ENCODE data around the gene FRMD4B. TPM values are rescaled to one million over a fixed set of nuclear protein-coding genes. Genes with fewer than 3 reads are reported as not detected.

Gene FRMD4B
- total RNA-seq, 1 donor from 2014 or later = 16.4 TPM

DNA sequence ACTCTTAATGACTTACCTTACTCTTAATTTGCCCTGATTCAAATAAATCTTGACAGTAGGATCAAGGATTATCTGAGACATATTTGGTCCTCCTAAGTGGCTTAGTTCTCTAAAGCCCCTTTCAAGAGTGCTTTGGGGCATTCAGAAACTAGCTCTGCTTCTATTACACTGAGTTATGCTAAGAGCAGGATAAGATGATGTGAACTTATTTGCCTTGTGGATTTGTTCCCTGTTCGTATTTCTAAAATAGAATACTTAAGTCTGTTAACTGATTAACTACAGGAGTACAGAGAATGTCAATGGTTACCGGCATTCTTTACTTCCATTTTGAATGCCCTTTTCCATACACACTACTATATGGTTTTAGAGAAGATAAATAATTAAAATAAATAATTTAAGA lies 14.8 kb upstream of the FRMD4B start:
- DNase-seq (ENCODE audit: low read depth) = no peak
- TF ChIP-seq, protein P1, sequence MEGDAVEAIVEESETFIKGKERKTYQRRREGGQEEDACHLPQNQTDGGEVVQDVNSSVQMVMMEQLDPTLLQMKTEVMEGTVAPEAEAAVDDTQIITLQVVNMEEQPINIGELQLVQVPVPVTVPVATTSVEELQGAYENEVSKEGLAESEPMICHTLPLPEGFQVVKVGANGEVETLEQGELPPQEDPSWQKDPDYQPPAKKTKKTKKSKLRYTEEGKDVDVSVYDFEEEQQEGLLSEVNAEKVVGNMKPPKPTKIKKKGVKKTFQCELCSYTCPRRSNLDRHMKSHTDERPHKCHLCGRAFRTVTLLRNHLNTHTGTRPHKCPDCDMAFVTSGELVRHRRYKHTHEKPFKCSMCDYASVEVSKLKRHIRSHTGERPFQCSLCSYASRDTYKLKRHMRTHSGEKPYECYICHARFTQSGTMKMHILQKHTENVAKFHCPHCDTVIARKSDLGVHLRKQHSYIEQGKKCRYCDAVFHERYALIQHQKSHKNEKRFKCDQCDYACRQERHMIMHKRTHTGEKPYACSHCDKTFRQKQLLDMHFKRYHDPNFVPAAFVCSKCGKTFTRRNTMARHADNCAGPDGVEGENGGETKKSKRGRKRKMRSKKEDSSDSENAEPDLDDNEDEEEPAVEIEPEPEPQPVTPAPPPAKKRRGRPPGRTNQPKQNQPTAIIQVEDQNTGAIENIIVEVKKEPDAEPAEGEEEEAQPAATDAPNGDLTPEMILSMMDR (IDR thresholded peaks at IDR 0.05; ENCODE audit: insufficient read depth, low read length, poor library complexity, severe bottlenecking) = no peak
- no peak overlapping the region for H3K4me3 ChIP-seq (ENCODE audit: low read depth, low read length)
- no peaks in the 10 kb centered on the region for H3K36me3 ChIP-seq (ENCODE audit: control insufficient read depth, insufficient read depth, low read length)
- no peaks in the 10 kb centered on the region for H3K27me3 ChIP-seq (ENCODE audit: control insufficient read depth, insufficient read depth, low read length)

DNA sequence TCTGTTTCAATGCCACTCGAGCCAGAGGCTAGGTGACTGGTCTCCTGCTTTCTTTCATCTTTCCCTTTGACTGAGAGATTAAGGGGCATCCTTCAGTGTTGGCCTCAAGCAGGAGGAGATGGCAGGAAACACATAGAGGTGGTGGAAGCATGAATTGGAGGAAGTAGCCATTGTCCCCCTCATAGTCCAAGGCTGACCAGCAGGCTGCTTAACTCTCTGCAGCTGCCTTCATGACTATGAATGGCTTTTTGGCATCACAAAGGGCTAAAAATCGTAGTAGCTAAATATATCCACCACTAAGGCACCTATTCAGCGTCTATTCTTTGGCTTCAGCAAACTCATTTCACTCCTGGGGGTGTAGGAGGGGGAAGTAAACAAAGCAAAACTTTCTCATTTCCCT lies 7.0 kb upstream of the FRMD4B start:
- DNase-seq (ENCODE audit: low read depth) = no peak
- Histone ChIP-seq H3K27me3 (ENCODE audit: control insufficient read depth, insufficient read depth, low read length) (no peaks in the 10 kb centered on the region), H3K4me3 (ENCODE audit: low read depth, low read length) (no peak overlapping the region), H3K36me3 (ENCODE audit: control insufficient read depth, insufficient read depth, low read length) (no peaks in the 10 kb centered on the region)
- TF ChIP-seq, protein P1 (IDR thresholded peaks at IDR 0.05; ENCODE audit: insufficient read depth, low read length, poor library complexity, severe bottlenecking) = no peak

DNA sequence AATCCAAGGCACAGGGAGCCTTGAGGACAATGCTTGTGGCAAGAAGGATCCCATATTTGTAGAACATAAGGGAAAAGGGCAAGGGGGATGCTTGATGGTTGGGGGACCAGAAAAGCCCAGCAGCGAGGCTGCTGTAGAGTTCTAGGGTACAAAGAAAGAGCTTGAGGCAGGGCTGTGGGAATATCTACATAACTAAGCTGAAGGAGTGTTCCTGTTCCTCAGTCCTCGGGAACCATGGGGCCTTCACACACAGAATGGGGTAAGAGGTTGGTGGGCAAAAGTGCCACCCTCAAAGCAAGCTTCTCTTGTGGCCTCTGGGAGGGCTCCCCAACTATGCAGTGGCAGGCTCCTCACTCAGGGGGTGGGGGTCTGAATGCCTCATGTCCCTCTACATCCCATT lies 6.5 kb upstream of the FRMD4B start:
- DNase-seq (ENCODE audit: low read depth) = no peak
- H3K27me3 ChIP-seq (ENCODE audit: control insufficient read depth, insufficient read depth, low read length) = no peaks in the 10 kb centered on the region
- TF ChIP-seq, protein P1 (IDR thresholded peaks at IDR 0.05; ENCODE audit: insufficient read depth, low read length, poor library complexity, severe bottlenecking) = no peak

DNA sequence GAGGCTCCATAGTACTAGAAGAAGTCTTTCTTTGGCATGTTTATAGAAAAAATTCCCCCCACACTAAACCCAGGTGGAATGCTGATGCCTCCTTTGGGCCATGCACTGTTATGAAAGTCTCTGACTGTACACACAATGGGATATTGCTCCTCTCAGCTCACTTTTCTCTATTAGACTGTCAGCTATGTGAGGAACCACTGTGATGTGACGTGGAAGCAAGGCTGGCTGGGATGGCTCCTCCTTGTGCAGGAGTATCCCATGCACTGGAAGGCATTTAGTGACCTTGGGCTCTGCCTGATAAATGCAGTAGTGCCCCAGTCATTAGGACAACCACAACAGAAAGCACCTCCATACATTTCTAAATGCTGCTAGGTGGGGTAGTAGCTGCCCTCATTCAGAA lies 5.7 kb upstream of the FRMD4B start:
- no peak overlapping the region for H3K4me3 ChIP-seq (ENCODE audit: low read depth, low read length)
- no peaks in the 10 kb centered on the region for H3K36me3 ChIP-seq (ENCODE audit: control insufficient read depth, insufficient read depth, low read length)
- TF ChIP-seq, protein P1 (IDR thresholded peaks at IDR 0.05; ENCODE audit: insufficient read depth, low read length, poor library complexity, severe bottlenecking) = no peak
- no peaks in the 10 kb centered on the region for H3K27me3 ChIP-seq (ENCODE audit: control insufficient read depth, insufficient read depth, low read length)
- no peak for DNase-seq (ENCODE audit: low read depth)

More for the DNA sequence above, 6.5 kb upstream of the FRMD4B start:
- H3K36me3 ChIP-seq (ENCODE audit: control insufficient read depth, insufficient read depth, low read length) = no peaks in the 10 kb centered on the region
- no peak overlapping the region for H3K4me3 ChIP-seq (ENCODE audit: low read depth, low read length)

DNA sequence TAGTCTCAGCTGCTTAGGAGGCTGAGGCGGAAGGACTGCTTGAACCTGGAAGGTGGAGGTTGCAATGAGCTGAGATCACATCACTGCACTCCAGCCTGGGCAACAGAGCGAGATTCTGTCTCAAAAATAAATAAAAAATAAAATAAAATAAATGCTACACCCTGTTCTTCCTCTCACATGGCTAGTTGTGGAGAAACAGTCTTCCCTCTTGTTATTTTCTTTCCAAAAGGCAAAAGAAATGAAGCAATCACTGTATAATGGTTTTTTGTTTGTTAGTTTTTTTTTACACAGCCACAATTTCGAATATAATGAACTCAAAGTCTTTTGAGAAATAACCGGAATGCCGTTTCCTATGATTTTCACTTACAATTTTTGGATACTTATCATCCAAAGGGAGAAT lies 4.9 kb upstream of the FRMD4B start:
- no peak for DNase-seq (ENCODE audit: low read depth)

More for the DNA sequence above, 4.9 kb upstream of the FRMD4B start:
- Histone ChIP-seq H3K27me3 (ENCODE audit: control insufficient read depth, insufficient read depth, low read length) (peaks cover 4% of the 10 kb centered on the region), H3K4me3 (ENCODE audit: low read depth, low read length) (no peak overlapping the region), H3K36me3 (ENCODE audit: control insufficient read depth, insufficient read depth, low read length) (no peaks in the 10 kb centered on the region)
- TF ChIP-seq, protein P1 (IDR thresholded peaks at IDR 0.05; ENCODE audit: insufficient read depth, low read length, poor library complexity, severe bottlenecking) = no peak
